ENCODE measurements around the gene MYH15.
"Not testable (repeated sequence)": the region's sequence is repeated elsewhere in the genome, so short reads cannot be mapped to it uniquely, and the experiment has no call there.

DNA sequence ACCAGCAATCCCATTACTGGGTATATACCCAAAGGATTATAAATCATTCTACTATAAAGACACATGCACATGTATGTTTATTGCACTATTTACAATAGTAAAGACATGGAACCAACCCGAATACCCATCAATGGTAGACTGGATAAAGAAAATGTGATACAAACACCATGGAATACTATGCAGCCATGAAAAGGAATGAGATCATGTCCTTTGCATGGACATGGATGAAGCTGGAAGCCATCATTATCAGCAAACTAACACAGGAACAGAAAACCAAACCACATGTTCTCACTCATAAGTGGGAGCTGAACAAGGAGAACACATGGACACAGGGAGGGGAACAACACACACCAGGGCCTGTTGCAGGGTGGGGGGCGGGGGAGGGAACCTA lies 131.4 kb downstream of the MYH15 start:
- TF ChIP-seq, protein P1, sequence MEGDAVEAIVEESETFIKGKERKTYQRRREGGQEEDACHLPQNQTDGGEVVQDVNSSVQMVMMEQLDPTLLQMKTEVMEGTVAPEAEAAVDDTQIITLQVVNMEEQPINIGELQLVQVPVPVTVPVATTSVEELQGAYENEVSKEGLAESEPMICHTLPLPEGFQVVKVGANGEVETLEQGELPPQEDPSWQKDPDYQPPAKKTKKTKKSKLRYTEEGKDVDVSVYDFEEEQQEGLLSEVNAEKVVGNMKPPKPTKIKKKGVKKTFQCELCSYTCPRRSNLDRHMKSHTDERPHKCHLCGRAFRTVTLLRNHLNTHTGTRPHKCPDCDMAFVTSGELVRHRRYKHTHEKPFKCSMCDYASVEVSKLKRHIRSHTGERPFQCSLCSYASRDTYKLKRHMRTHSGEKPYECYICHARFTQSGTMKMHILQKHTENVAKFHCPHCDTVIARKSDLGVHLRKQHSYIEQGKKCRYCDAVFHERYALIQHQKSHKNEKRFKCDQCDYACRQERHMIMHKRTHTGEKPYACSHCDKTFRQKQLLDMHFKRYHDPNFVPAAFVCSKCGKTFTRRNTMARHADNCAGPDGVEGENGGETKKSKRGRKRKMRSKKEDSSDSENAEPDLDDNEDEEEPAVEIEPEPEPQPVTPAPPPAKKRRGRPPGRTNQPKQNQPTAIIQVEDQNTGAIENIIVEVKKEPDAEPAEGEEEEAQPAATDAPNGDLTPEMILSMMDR (IDR thresholded peaks at IDR 0.05) = not testable (repeated sequence)
- TF ChIP-seq POLR2A (IDR thresholded peaks at IDR 0.05) = not testable (repeated sequence)

Data from tibial nerve (tissue), 3 donors.